ENCODE measurements around the gene ZDHHC22. TPM values are rescaled to one million over a fixed set of nuclear protein-coding genes. Genes with fewer than 3 reads are reported as not detected.

ZDHHC22 gene
- total and polyA plus RNA-seq, 2 experiments from 2014 or later, result 17.6 to 32.1 TPM

DNA sequence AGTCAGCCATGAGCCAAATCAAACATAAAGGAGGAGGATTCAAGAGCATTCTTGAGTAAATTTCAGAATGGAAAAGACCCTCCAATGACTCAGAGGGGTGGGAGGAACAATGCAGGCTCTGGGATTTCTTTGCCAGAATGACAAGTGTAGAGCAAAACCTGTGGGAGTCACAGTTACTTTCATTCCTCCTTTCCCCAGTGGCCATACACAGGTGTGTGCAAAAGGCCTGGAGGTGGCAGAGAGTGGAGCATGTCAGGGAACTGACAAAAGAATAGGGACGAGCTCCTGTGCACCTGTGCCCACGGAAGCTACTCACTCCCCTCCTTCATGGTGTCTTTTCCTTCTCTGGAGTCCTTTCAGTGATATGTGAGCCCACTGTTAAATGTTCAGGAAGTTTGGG lies 52.9 kb downstream of the ZDHHC22 start (continued):
- TF ChIP-seq ETS1 (IDR thresholded peaks at IDR 0.05) (no peak), JUNB (IDR thresholded peaks at IDR 0.05; ENCODE audit: unreplicated experiment) (no peak)

DNA sequence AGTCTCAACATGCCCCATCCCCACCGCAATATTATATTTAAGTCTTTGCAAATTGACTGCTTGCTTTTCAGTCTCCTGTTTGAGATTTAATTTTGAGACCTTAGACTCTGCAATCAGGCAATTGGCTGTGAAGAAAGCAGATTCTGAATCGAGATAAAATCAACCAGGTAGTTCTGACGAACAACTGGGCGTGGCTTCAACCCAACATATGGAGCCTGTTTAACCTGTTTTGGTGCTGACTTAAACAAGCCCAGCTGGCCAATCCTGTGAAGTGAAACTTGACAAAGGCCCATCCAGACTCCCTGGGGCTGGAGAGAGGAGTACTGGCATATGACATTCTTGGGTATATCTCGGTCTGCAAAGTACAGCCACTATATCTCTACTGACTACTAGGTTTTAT lies 53.4 kb downstream of the ZDHHC22 start:
- Histone ChIP-seq H2AFZ (no peak overlapping the region), H3K9me2 (ENCODE audit: insufficient read depth) (no peaks in the 10 kb centered on the region), H3K4me2 (peak overlapping the region; percentile 29), H4K20me1 (replicated peaks; ENCODE audit: insufficient read depth) (no peaks in the 10 kb centered on the region), H3K36me3 (ENCODE audit: insufficient read depth) (no peaks in the 10 kb centered on the region), H3K79me2 (replicated peaks; ENCODE audit: insufficient read depth) (no peaks in the 10 kb centered on the region), H3K4me3 (peak overlapping the region; percentile 3; the same call in 1 of the 2 replicates), H3K27ac (ENCODE audit: low read depth) (peak overlapping the region; percentile 81), H3F3A (replicated peaks; ENCODE audit: low read depth) (no peaks in the 10 kb centered on the region; the same call in 1 of the 2 replicates), H3K27me3 (ENCODE audit: insufficient read depth) (no peaks in the 10 kb centered on the region), H3K4me1 (ENCODE audit: insufficient read depth) (peaks cover 19% of the 10 kb centered on the region)
- H3K9me3 Mint-ChIP-seq, result peaks cover 21% of the 10 kb centered on the region
- H3K4me1 Mint-ChIP-seq, result peaks cover 49% of the 10 kb centered on the region
- H3K36me3 Mint-ChIP-seq (ENCODE audit: low read depth), result peaks cover 11% of the 10 kb centered on the region; the same call in 2 of the 3 replicates
- ATAC-seq (peak; percentile 94), DNase-seq (ENCODE audit: low spot score) (peak; percentile 100)
- peak overlapping the region; percentile 52 for H3K4me3 Mint-ChIP-seq
- H3K27ac Mint-ChIP-seq, result peak overlapping the region; percentile 98
- peaks cover 2% of the 10 kb centered on the region for H3K27me3 Mint-ChIP-seq (ENCODE audit: insufficient read depth, low read depth, poor library complexity)
- peak; percentile 68 for TF ChIP-seq CREB1 (CRISPR knock-in tag; IDR thresholded peaks at IDR 0.05; ENCODE audit: low read depth)
- peak; percentile 14; the same call in 1 of the 2 replicates for TF ChIP-seq NANOG (IDR thresholded peaks at IDR 0.05; ENCODE audit: borderline replicate concordance)
- no peak for TF ChIP-seq EZH2 (IDR thresholded peaks at IDR 0.05; ENCODE audit: low read depth, unreplicated experiment)
- TF ChIP-seq POLR2AphosphoS5 (IDR thresholded peaks at IDR 0.05; ENCODE audit: low read depth), result peak; percentile 41
- TF ChIP-seq EZH2phosphoT487 (IDR thresholded peaks at IDR 0.05; ENCODE audit: unreplicated experiment), result no peak
- TF ChIP-seq, protein P1, sequence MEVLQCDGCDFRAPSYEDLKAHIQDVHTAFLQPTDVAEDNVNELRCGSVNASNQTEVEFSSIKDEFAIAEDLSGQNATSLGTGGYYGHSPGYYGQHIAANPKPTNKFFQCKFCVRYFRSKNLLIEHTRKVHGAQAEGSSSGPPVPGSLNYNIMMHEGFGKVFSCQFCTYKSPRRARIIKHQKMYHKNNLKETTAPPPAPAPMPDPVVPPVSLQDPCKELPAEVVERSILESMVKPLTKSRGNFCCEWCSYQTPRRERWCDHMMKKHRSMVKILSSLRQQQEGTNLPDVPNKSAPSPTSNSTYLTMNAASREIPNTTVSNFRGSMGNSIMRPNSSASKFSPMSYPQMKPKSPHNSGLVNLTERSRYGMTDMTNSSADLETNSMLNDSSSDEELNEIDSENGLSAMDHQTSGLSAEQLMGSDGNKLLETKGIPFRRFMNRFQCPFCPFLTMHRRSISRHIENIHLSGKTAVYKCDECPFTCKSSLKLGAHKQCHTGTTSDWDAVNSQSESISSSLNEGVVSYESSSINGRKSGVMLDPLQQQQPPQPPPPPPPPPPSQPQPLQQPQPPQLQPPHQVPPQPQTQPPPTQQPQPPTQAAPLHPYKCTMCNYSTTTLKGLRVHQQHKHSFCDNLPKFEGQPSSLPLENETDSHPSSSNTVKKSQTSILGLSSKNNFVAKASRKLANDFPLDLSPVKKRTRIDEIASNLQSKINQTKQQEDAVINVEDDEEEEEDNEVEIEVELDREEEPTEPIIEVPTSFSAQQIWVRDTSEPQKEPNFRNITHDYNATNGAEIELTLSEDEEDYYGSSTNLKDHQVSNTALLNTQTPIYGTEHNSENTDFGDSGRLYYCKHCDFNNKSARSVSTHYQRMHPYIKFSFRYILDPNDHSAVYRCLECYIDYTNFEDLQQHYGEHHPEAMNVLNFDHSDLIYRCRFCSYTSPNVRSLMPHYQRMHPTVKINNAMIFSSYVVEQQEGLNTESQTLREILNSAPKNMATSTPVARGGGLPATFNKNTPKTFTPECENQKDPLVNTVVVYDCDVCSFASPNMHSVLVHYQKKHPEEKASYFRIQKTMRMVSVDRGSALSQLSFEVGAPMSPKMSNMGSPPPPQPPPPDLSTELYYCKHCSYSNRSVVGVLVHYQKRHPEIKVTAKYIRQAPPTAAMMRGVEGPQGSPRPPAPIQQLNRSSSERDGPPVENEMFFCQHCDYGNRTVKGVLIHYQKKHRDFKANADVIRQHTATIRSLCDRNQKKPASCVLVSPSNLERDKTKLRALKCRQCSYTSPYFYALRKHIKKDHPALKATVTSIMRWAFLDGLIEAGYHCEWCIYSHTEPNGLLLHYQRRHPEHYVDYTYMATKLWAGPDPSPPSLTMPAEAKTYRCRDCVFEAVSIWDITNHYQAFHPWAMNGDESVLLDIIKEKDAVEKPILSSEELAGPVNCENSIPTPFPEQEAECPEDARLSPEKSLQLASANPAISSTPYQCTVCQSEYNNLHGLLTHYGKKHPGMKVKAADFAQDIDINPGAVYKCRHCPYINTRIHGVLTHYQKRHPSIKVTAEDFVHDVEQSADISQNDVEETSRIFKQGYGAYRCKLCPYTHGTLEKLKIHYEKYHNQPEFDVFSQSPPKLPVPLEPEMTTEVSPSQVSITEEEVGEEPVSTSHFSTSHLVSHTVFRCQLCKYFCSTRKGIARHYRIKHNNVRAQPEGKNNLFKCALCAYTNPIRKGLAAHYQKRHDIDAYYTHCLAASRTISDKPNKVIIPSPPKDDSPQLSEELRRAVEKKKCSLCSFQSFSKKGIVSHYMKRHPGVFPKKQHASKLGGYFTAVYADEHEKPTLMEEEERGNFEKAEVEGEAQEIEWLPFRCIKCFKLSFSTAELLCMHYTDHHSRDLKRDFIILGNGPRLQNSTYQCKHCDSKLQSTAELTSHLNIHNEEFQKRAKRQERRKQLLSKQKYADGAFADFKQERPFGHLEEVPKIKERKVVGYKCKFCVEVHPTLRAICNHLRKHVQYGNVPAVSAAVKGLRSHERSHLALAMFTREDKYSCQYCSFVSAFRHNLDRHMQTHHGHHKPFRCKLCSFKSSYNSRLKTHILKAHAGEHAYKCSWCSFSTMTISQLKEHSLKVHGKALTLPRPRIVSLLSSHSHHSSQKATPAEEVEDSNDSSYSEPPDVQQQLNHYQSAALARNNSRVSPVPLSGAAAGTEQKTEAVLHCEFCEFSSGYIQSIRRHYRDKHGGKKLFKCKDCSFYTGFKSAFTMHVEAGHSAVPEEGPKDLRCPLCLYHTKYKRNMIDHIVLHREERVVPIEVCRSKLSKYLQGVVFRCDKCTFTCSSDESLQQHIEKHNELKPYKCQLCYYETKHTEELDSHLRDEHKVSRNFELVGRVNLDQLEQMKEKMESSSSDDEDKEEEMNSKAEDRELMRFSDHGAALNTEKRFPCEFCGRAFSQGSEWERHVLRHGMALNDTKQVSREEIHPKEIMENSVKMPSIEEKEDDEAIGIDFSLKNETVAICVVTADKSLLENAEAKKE (CRISPR knock-in tag; IDR thresholded peaks at IDR 0.05), result no peak
- no peak for TF ChIP-seq JUNB (IDR thresholded peaks at IDR 0.05; ENCODE audit: unreplicated experiment)
